WTC11 (cell line): ENCODE measurements around the gene JKAMP. TPM values are rescaled to one million over a fixed set of nuclear protein-coding genes. Genes with fewer than 3 reads are reported as not detected.

ENCODE experiments used
- ATAC-seq: fragments of 200-7000 bp; cut with Tn5 transposase; 2 replicates; pipeline ENCODE4 v1.10.0; 2021; ENCODE audit warnings: mild to moderate bottlenecking, moderate library complexity
- CTCF ChIA-PET: fragments of 300-600 bp; sonication (Branson Sonifier 250); formaldehyde crosslinking; loops from one replicate; lab custom pipeline; 2021; ENCODE audit warnings: antibody characterized with exemption; lab: Charles Lee
- POLR2A ChIA-PET: fragments of 350-600 bp; sonication (Branson Sonifier 250); formaldehyde crosslinking; loops from one replicate; lab custom pipeline; 2021; ENCODE audit warnings: antibody characterized with exemption; lab: Charles Lee
- DNase-seq: peaks from one replicate; pipeline ENCODE4 v3.0.0; 2021; ENCODE audit warnings: low spot score
- H3K27ac Mint-ChIP-seq: 2 replicates; pipeline ENCODE4 v1.8.0; 2021; ENCODE audit warnings: mixed read lengths
- H3K27me3 Mint-ChIP-seq: 2 replicates; pipeline ENCODE4 v1.8.0; 2021; ENCODE audit warnings: low read depth, mild to moderate bottlenecking, moderate library complexity, mixed read lengths
- H3K36me3 Mint-ChIP-seq: 2 replicates; pipeline ENCODE4 v1.8.0; 2021; ENCODE audit warnings: mixed read lengths
- H3K4me1 Mint-ChIP-seq: 2 replicates; pipeline ENCODE4 v1.8.0; 2022; ENCODE audit warnings: mixed read lengths
- H3K4me3 Mint-ChIP-seq: 2 replicates; pipeline ENCODE4 v1.8.0; 2021; ENCODE audit warnings: mild to moderate bottlenecking, moderate library complexity, mixed read lengths
- H3K9me3 Mint-ChIP-seq: 2 replicates; pipeline ENCODE4 v1.8.0; 2021; ENCODE audit warnings: mixed read lengths
- CREM ChIP-seq: sonication (generic); formaldehyde crosslinking; IDR thresholded peaks from 2 replicates; pipeline ENCODE4 v1.8.1; 2022; ENCODE audit warnings: mild to moderate bottlenecking, missing genetic modification reagents, moderate library complexity
- ELF4 ChIP-seq: sonication (generic); formaldehyde crosslinking; IDR thresholded peaks from 2 replicates; pipeline ENCODE4 v1.8.1; 2022; ENCODE audit warnings: low read depth, mild to moderate bottlenecking, moderate library complexity, missing genetic modification reagents
- ETV6 ChIP-seq: sonication (generic); formaldehyde crosslinking; IDR thresholded peaks from 2 replicates; pipeline ENCODE4 v1.8.1; 2022; ENCODE audit warnings: mild to moderate bottlenecking, missing genetic modification reagents
- FOXK1 ChIP-seq: sonication (generic); formaldehyde crosslinking; IDR thresholded peaks from 2 replicates; pipeline ENCODE4 v1.8.0; 2022; ENCODE audit warnings: mild to moderate bottlenecking, moderate library complexity, missing genetic modification reagents
- IRF2 ChIP-seq: sonication (generic); formaldehyde crosslinking; IDR thresholded peaks from 2 replicates; pipeline ENCODE4 v1.8.0; 2022; ENCODE audit warnings: low read depth, missing genetic modification reagents, borderline replicate concordance
- ZBTB21 ChIP-seq: sonication (generic); formaldehyde crosslinking; IDR thresholded peaks from 2 replicates; pipeline ENCODE4 v1.8.1; 2023; ENCODE audit warnings: mild to moderate bottlenecking, missing genetic modification reagents, borderline replicate concordance
- ZNF121 ChIP-seq: sonication (generic); formaldehyde crosslinking; IDR thresholded peaks from 2 replicates; pipeline ENCODE4 v1.8.0; 2023; ENCODE audit warnings: missing genetic modification reagents
- total RNA-seq: library from RNA; stranded (reverse); gene quantifications from 3 replicates; pipeline ENCODE4 v1.2.3, GENCODE V29; 2021
- TF ChIP-seq, protein P1 (sequence below): fragments of 200-600 bp; IDR thresholded peaks from 2 replicates; pipeline ENCODE4 v1.8.0; 2022; ENCODE audit warnings: antibody characterized with exemption
- TF ChIP-seq, protein P2 (sequence below): sonication (generic); formaldehyde crosslinking; IDR thresholded peaks from 2 replicates; pipeline ENCODE4 v1.8.1; 2022; ENCODE audit warnings: low read depth, mild to moderate bottlenecking, moderate library complexity, missing genetic modification reagents, borderline replicate concordance
- TF ChIP-seq, protein P3 (sequence below): sonication (generic); formaldehyde crosslinking; IDR thresholded peaks from 2 replicates; pipeline ENCODE4 v1.8.1; 2023; ENCODE audit warnings: mild to moderate bottlenecking, missing genetic modification reagents
- TF ChIP-seq, protein P4 (sequence below): sonication (generic); formaldehyde crosslinking; IDR thresholded peaks from 2 replicates; pipeline ENCODE4 v1.8.0; 2022; ENCODE audit warnings: mild to moderate bottlenecking, missing genetic modification reagents
- TF ChIP-seq, protein P5 (sequence below): sonication (generic); formaldehyde crosslinking; IDR thresholded peaks from 2 replicates; pipeline ENCODE4 v1.8.1; 2022; ENCODE audit warnings: missing genetic modification reagents, borderline replicate concordance
- TF ChIP-seq, protein P6 (sequence below): sonication (generic); formaldehyde crosslinking; IDR thresholded peaks from 2 replicates; pipeline ENCODE4 v1.8.0; 2023; ENCODE audit warnings: missing genetic modification reagents
- TF ChIP-seq, protein P7 (sequence below): sonication (generic); formaldehyde crosslinking; IDR thresholded peaks from 2 replicates; pipeline ENCODE4 v1.8.1; 2023; ENCODE audit warnings: mild to moderate bottlenecking, moderate library complexity, missing genetic modification reagents
- TF ChIP-seq, protein P8 (sequence below): sonication (generic); formaldehyde crosslinking; IDR thresholded peaks from 2 replicates; pipeline ENCODE4 v1.8.0; 2022; ENCODE audit warnings: mild to moderate bottlenecking, missing genetic modification reagents
- TF ChIP-seq, protein P9 (sequence below): sonication (generic); formaldehyde crosslinking; IDR thresholded peaks from 2 replicates; pipeline ENCODE4 v1.8.0; 2023; ENCODE audit warnings: missing genetic modification reagents, mild to moderate bottlenecking, borderline replicate concordance

Gene JKAMP
- total RNA-seq, 1 experiment from 2014 or later = 33.2 TPM

DNA sequence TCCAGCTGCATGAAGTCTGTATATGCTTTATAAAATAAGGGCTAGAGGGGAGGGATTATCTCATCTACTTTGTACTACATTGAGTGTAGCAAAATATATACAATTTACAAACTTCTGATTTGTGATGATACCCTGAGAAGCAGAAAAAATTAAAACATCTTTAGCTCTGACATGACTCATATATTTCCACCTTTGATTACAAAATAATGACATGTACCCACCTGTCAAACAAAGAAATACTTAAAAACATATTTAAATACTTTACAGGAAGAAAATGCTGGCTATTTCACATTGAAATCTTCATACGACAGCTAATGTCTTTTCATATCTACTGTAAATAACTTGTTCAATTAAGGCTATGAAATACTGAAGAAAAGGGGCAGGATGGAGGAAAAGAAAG is 22.4 kb upstream of the JKAMP start:
- DNase-seq (no peak), ATAC-seq (no peak)
- ChIA-PET CTCF (no interaction called here), POLR2A (no interaction called here)
- no peak for TF ChIP-seq ELF4 (CRISPR knock-in tag)
- TF ChIP-seq, protein P1, sequence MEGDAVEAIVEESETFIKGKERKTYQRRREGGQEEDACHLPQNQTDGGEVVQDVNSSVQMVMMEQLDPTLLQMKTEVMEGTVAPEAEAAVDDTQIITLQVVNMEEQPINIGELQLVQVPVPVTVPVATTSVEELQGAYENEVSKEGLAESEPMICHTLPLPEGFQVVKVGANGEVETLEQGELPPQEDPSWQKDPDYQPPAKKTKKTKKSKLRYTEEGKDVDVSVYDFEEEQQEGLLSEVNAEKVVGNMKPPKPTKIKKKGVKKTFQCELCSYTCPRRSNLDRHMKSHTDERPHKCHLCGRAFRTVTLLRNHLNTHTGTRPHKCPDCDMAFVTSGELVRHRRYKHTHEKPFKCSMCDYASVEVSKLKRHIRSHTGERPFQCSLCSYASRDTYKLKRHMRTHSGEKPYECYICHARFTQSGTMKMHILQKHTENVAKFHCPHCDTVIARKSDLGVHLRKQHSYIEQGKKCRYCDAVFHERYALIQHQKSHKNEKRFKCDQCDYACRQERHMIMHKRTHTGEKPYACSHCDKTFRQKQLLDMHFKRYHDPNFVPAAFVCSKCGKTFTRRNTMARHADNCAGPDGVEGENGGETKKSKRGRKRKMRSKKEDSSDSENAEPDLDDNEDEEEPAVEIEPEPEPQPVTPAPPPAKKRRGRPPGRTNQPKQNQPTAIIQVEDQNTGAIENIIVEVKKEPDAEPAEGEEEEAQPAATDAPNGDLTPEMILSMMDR = no peak
- TF ChIP-seq, protein P2, sequence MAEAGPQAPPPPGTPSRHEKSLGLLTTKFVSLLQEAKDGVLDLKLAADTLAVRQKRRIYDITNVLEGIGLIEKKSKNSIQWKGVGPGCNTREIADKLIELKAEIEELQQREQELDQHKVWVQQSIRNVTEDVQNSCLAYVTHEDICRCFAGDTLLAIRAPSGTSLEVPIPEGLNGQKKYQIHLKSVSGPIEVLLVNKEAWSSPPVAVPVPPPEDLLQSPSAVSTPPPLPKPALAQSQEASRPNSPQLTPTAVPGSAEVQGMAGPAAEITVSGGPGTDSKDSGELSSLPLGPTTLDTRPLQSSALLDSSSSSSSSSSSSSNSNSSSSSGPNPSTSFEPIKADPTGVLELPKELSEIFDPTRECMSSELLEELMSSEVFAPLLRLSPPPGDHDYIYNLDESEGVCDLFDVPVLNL (CRISPR knock-in tag) = no peak
- H3K36me3 Mint-ChIP-seq = peaks cover 9% of the 10 kb centered on the region
- H3K9me3 Mint-ChIP-seq = peaks cover 9% of the 10 kb centered on the region
- H3K27ac Mint-ChIP-seq = no peak overlapping the region
- H3K4me1 Mint-ChIP-seq = peaks cover 14% of the 10 kb centered on the region
- no peak overlapping the region for H3K4me3 Mint-ChIP-seq
- H3K27me3 Mint-ChIP-seq = peaks cover 22% of the 10 kb centered on the region

DNA sequence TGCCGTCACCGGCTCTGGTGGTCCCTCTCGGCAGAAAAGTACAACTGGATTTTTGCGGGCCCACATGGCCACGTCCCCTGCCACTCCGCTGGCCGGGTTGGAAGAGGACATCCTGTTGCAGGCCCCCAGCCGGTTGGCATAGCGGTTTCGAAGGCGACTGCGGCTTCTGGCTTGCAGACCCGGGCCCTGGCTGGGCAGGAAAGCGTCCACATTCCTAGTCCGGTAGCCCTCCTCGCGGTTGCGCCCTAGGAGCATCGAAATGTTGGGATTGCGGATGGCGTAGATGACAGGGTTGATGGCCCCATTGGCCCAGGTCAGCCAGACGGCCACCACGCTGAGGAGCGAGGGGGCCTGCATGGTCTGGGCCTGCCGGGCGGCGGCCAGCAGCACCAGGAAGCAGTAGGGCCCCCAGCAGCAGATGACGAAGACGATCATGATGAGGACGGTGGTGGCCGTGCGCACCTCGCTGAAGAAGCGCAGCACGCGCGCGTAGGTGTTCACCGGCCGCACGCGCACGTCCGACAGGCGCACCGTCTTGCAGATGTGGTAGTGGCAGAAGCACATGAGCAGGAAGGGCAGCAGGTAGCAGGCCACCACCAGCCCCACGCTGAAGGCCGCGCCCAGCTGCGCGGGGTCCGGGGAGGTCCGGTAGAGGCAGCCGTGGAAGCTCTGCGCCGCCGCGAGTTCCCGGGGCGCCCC is 20.4 kb upstream of the JKAMP start:
- CTCF ChIA-PET = interaction anchor here (1.8 to 3.4 kb wide), 3 partner anchors 20 to 113 kb away, joined by 7 to 14 read pairs (median 13); partner anchors contain the start of genes CCDC175, JKAMP and L3HYPDH
- ATAC-seq (peak; percentile 40), DNase-seq (peak; percentile 24)
- H3K4me3 Mint-ChIP-seq = peak overlapping the region; percentile 83
- H3K27me3 Mint-ChIP-seq = peaks cover 22% of the 10 kb centered on the region
- H3K36me3 Mint-ChIP-seq = no peaks in the 10 kb centered on the region
- H3K4me1 Mint-ChIP-seq = peaks cover 14% of the 10 kb centered on the region
- POLR2A ChIA-PET = interaction anchor here (0.9 to 2.2 kb wide), 2 partner anchors 18 to 20 kb away, joined by 3 to 13 read pairs; partner anchors contain the start of genes JKAMP and L3HYPDH
- H3K27ac Mint-ChIP-seq = no peak overlapping the region
- no peaks in the 10 kb centered on the region for H3K9me3 Mint-ChIP-seq
- TF ChIP-seq, protein P3, sequence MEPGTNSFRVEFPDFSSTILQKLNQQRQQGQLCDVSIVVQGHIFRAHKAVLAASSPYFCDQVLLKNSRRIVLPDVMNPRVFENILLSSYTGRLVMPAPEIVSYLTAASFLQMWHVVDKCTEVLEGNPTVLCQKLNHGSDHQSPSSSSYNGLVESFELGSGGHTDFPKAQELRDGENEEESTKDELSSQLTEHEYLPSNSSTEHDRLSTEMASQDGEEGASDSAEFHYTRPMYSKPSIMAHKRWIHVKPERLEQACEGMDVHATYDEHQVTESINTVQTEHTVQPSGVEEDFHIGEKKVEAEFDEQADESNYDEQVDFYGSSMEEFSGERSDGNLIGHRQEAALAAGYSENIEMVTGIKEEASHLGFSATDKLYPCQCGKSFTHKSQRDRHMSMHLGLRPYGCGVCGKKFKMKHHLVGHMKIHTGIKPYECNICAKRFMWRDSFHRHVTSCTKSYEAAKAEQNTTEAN (CRISPR knock-in tag) = peak; percentile 85; the same call in 1 of the 2 replicates
- TF ChIP-seq, protein P4, sequence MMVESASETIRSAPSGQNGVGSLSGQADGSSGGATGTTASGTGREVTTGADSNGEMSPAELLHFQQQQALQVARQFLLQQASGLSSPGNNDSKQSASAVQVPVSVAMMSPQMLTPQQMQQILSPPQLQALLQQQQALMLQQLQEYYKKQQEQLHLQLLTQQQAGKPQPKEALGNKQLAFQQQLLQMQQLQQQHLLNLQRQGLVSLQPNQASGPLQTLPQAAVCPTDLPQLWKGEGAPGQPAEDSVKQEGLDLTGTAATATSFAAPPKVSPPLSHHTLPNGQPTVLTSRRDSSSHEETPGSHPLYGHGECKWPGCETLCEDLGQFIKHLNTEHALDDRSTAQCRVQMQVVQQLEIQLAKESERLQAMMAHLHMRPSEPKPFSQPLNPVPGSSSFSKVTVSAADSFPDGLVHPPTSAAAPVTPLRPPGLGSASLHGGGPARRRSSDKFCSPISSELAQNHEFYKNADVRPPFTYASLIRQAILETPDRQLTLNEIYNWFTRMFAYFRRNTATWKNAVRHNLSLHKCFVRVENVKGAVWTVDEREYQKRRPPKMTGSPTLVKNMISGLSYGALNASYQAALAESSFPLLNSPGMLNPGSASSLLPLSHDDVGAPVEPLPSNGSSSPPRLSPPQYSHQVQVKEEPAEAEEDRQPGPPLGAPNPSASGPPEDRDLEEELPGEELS (CRISPR knock-in tag) = no peak
- TF ChIP-seq IRF2 (CRISPR knock-in tag) = no peak
- TF ChIP-seq, protein P5, sequence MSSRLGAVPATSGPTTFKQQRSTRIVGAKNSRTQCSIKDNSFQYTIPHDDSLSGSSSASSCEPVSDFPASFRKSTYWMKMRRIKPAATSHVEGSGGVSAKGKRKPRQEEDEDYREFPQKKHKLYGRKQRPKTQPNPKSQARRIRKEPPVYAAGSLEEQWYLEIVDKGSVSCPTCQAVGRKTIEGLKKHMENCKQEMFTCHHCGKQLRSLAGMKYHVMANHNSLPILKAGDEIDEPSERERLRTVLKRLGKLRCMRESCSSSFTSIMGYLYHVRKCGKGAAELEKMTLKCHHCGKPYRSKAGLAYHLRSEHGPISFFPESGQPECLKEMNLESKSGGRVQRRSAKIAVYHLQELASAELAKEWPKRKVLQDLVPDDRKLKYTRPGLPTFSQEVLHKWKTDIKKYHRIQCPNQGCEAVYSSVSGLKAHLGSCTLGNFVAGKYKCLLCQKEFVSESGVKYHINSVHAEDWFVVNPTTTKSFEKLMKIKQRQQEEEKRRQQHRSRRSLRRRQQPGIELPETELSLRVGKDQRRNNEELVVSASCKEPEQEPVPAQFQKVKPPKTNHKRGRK = no peak
- TF ChIP-seq, protein P6, sequence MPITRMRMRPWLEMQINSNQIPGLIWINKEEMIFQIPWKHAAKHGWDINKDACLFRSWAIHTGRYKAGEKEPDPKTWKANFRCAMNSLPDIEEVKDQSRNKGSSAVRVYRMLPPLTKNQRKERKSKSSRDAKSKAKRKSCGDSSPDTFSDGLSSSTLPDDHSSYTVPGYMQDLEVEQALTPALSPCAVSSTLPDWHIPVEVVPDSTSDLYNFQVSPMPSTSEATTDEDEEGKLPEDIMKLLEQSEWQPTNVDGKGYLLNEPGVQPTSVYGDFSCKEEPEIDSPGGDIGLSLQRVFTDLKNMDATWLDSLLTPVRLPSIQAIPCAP (CRISPR knock-in tag) = 0 out of 2 replicates have a peak, but pooled peaks have one; percentile 52
- 0 out of 2 replicates have a peak, but pooled peaks have one; percentile 57 for TF ChIP-seq ETV6 (CRISPR knock-in tag)
- TF ChIP-seq, protein P7, sequence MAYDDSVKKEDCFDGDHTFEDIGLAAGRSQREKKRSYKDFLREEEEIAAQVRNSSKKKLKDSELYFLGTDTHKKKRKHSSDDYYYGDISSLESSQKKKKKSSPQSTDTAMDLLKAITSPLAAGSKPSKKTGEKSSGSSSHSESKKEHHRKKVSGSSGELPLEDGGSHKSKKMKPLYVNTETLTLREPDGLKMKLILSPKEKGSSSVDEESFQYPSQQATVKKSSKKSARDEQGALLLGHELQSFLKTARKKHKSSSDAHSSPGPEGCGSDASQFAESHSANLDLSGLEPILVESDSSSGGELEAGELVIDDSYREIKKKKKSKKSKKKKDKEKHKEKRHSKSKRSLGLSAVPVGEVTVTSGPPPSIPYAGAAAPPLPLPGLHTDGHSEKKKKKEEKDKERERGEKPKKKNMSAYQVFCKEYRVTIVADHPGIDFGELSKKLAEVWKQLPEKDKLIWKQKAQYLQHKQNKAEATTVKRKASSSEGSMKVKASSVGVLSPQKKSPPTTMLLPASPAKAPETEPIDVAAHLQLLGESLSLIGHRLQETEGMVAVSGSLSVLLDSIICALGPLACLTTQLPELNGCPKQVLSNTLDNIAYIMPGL (CRISPR knock-in tag) = 0 out of 2 replicates have a peak, but pooled peaks have one; percentile 39
- TF ChIP-seq FOXK1 (CRISPR knock-in tag) = peak; percentile 65; the same call in 1 of the 2 replicates
- no peak for TF ChIP-seq CREM (CRISPR knock-in tag)
- TF ChIP-seq, protein P8, sequence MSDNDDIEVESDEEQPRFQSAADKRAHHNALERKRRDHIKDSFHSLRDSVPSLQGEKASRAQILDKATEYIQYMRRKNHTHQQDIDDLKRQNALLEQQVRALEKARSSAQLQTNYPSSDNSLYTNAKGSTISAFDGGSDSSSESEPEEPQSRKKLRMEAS (CRISPR knock-in tag) = peak; percentile 88
- peak; percentile 45 for TF ChIP-seq ZNF121 (CRISPR knock-in tag)
- TF ChIP-seq ZBTB21 (CRISPR knock-in tag) = 0 out of 2 replicates have a peak, but pooled peaks have one; percentile 30
- TF ChIP-seq, protein P9, sequence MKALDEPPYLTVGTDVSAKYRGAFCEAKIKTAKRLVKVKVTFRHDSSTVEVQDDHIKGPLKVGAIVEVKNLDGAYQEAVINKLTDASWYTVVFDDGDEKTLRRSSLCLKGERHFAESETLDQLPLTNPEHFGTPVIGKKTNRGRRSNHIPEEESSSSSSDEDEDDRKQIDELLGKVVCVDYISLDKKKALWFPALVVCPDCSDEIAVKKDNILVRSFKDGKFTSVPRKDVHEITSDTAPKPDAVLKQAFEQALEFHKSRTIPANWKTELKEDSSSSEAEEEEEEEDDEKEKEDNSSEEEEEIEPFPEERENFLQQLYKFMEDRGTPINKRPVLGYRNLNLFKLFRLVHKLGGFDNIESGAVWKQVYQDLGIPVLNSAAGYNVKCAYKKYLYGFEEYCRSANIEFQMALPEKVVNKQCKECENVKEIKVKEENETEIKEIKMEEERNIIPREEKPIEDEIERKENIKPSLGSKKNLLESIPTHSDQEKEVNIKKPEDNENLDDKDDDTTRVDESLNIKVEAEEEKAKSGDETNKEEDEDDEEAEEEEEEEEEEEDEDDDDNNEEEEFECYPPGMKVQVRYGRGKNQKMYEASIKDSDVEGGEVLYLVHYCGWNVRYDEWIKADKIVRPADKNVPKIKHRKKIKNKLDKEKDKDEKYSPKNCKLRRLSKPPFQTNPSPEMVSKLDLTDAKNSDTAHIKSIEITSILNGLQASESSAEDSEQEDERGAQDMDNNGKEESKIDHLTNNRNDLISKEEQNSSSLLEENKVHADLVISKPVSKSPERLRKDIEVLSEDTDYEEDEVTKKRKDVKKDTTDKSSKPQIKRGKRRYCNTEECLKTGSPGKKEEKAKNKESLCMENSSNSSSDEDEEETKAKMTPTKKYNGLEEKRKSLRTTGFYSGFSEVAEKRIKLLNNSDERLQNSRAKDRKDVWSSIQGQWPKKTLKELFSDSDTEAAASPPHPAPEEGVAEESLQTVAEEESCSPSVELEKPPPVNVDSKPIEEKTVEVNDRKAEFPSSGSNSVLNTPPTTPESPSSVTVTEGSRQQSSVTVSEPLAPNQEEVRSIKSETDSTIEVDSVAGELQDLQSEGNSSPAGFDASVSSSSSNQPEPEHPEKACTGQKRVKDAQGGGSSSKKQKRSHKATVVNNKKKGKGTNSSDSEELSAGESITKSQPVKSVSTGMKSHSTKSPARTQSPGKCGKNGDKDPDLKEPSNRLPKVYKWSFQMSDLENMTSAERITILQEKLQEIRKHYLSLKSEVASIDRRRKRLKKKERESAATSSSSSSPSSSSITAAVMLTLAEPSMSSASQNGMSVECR (CRISPR knock-in tag) = peak; percentile 61; the same call in 1 of the 2 replicates
